Neutrophil (primary cell): ENCODE data around the gene HSPH1.

ENCODE experiments used
- H3K27ac ChIP-seq: fragments of 200-600 bp; sonication (generic); 2 replicates; pipeline ENCODE4 v1.5.1; 2016; ENCODE audit warnings: mild to moderate bottlenecking, moderate library complexity
- H3K27me3 ChIP-seq: fragments of 200-600 bp; sonication (generic); 2 replicates; pipeline ENCODE4 v1.6.0; 2016; ENCODE audit warnings: mild to moderate bottlenecking
- H3K36me3 ChIP-seq: fragments of 200-600 bp; sonication (generic); 2 replicates; pipeline ENCODE4 v1.5.1; 2017
- H3K4me1 ChIP-seq, 2 experiments: fragments of 200-600 bp in 1 of 2; sonication (generic) in 1 of 2; 1 replicate in 1 of 2; 2 replicates in 1 of 2; pipeline versions ENCODE4 v1.5.1 to v1.6.1; 2013 to 2016; ENCODE audit warnings: low read depth in 1 of 2, low read length in 1 of 2, mild to moderate bottlenecking in 1 of 2, moderate library complexity in 1 of 2; ENCODE audit not compliant: control insufficient read depth in 1 of 2, insufficient read depth in 1 of 2
- H3K4me3 ChIP-seq, 2 experiments: fragments of 200-600 bp in 1 of 2; sonication (generic) in 1 of 2; 1 replicate in 1 of 2; 2 replicates in 1 of 2; pipeline ENCODE4 v1.5.1; 2013 to 2016; ENCODE audit warnings: low read depth in 1 of 2, low read length in 1 of 2, mild to moderate bottlenecking in 1 of 2, moderate library complexity in 1 of 2
- H3K9me3 ChIP-seq: fragments of 200-600 bp; sonication (generic); 2 replicates; pipeline ENCODE4 v1.5.1; 2016
- TF ChIP-seq, protein P1 (sequence below): fragments of 200-600 bp; sonication (generic); IDR thresholded peaks from 2 replicates; pipeline ENCODE4 v1.5.1; 2016; ENCODE audit warnings: antibody characterized with exemption

The HSPH1 gene

DNA sequence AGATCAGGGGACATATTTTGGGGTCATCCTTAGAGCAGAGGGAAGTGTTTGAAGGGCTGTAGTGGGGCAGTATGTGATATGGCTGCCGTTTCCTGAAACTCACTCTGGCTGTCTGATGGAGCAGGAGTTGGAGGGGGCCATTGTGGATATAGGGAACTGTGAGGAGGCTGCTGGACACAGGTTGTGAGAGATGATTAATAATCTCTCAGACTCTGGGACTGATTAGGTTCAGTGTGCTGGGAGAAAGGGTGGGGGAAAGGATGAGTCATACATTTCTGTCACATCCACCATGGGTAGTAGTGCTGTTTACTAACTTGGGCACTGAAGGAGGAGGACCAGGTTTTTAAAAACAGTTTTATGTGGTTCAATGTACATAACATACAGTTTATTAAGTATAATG, 42.9 kb upstream of the HSPH1 start:
- TF ChIP-seq, protein P1, sequence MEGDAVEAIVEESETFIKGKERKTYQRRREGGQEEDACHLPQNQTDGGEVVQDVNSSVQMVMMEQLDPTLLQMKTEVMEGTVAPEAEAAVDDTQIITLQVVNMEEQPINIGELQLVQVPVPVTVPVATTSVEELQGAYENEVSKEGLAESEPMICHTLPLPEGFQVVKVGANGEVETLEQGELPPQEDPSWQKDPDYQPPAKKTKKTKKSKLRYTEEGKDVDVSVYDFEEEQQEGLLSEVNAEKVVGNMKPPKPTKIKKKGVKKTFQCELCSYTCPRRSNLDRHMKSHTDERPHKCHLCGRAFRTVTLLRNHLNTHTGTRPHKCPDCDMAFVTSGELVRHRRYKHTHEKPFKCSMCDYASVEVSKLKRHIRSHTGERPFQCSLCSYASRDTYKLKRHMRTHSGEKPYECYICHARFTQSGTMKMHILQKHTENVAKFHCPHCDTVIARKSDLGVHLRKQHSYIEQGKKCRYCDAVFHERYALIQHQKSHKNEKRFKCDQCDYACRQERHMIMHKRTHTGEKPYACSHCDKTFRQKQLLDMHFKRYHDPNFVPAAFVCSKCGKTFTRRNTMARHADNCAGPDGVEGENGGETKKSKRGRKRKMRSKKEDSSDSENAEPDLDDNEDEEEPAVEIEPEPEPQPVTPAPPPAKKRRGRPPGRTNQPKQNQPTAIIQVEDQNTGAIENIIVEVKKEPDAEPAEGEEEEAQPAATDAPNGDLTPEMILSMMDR, result no peak
- no peaks in the 10 kb centered on the region for H3K36me3 ChIP-seq

GRCh38 chr13:31201341-31202031, 39.8 kb upstream of the HSPH1 start:
- Histone ChIP-seq H3K36me3 (no peaks in the 10 kb centered on the region), H3K4me3 (peak overlapping the region in 1 of 2 experiments; percentile 71), H3K9me3 (no peaks in the 10 kb centered on the region), H3K27me3 (no peaks in the 10 kb centered on the region), H3K27ac (no peak overlapping the region), H3K4me1 (peaks cover 20 to 42% of the 10 kb centered on the region in 2 experiments)
- TF ChIP-seq, protein P1, result no peak

More for the DNA sequence above, 42.9 kb upstream of the HSPH1 start:
- Histone ChIP-seq H3K27me3 (no peaks in the 10 kb centered on the region), H3K9me3 (no peaks in the 10 kb centered on the region), H3K27ac (no peak overlapping the region), H3K4me3 (no peak overlapping the region), H3K4me1 (peaks cover 10 to 29% of the 10 kb centered on the region in 2 experiments)

DNA sequence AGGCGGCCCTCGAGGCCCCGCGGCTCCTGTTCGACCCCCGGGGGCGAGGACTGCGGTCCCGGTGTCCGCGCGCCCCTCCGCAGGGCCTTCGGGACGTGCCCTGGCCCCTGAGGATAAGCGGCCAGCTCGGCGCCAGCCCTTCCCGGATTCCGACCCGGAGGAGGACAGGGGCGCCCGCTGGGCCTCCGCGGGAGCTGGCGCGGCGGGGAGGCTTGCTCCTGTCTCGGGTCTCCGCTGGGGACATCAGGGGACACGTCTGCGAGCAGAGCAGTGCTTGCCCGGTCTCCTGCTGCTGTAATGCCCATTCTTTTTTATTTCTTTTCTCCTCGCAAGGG, 38.9 kb upstream of the HSPH1 start:
- Histone ChIP-seq H3K27me3 (no peaks in the 10 kb centered on the region), H3K4me1 (peaks cover 20 to 42% of the 10 kb centered on the region in 2 experiments), H3K4me3 (peak overlapping the region; percentile 69 to 71), H3K27ac (peak overlapping the region; percentile 88), H3K36me3 (no peaks in the 10 kb centered on the region), H3K9me3 (no peaks in the 10 kb centered on the region)
- TF ChIP-seq, protein P1, result no peak

- no peaks in the 10 kb centered on the region for H3K27me3 ChIP-seq
- TF ChIP-seq, protein P1, result peak; percentile 95
- H3K36me3 ChIP-seq, result no peaks in the 10 kb centered on the region
- H3K27ac ChIP-seq, result peak within 1 kb of the TSS; percentile 88
- H3K9me3 ChIP-seq, result no peaks in the 10 kb centered on the region
- peaks cover 20 to 42% of the 10 kb centered on the region in 2 experiments for H3K4me1 ChIP-seq
- peak within 1 kb of the TSS; percentile 69 to 71 for H3K4me3 ChIP-seq
Measured at GRCh38 chr13:31199849-31200636, 38.3 kb upstream of the HSPH1 start, which contains the start of gene B3GLCT. Gene B3GLCT (plus strand): TSS chr13:31199975. CDS start chr13:31200085, 110 bp downstream.

- H3K9me3 ChIP-seq, result no peaks in the 10 kb centered on the region
- TF ChIP-seq, protein P1, result no peak
- H3K27me3 ChIP-seq, result no peaks in the 10 kb centered on the region
- peak overlapping the region; percentile 69 to 71 for H3K4me3 ChIP-seq
- H3K4me1 ChIP-seq, result peaks cover 20 to 40% of the 10 kb centered on the region in 2 experiments
- no peaks in the 10 kb centered on the region for H3K36me3 ChIP-seq
- peak overlapping the region; percentile 88 for H3K27ac ChIP-seq
Measured at GRCh38 chr13:31199527-31199848, 37.8 kb upstream of the HSPH1 start.
